SK-N-MC (cell line): Measurements from ENCODE around the gene PGLYRP1.

Experiments
- DNase-seq: peaks from one replicate; pipeline ENCODE4 v3.0.0-alpha.2; 2011; ENCODE audit warnings: low read depth, low spot score
- H3K27ac ChIP-seq: fragments of 200-600 bp; sonication (generic); 2 replicates; pipeline ENCODE4 v1.5.1; 2016; ENCODE audit warnings: mixed run types
- H3K36me3 ChIP-seq: fragments of 200-600 bp; sonication (generic); 2 replicates; pipeline ENCODE4 v1.6.1; 2017; ENCODE audit warnings: antibody characterized with exemption, low read length, mixed read lengths; ENCODE audit not compliant: insufficient read depth
- H3K4me3 ChIP-seq: fragments of 200-600 bp; sonication (generic); 2 replicates; pipeline ENCODE4 v1.5.1; 2016
- H3K9ac ChIP-seq: fragments of 200-600 bp; sonication (generic); 2 replicates; pipeline ENCODE4 v1.8.0; 2017; ENCODE audit warnings: mixed run types, mixed read lengths; ENCODE audit not compliant: insufficient read length
- H3K9me3 ChIP-seq: fragments of 200-600 bp; sonication (generic); 2 replicates; pipeline ENCODE4 v1.6.1; 2017; ENCODE audit warnings: low read depth, mild to moderate bottlenecking, antibody characterized with exemption, low read length, moderate library complexity, mixed read lengths
- EZH2 ChIP-seq: fragments of 200-600 bp; sonication (generic); IDR thresholded peaks from one replicate; pipeline ENCODE4 v1.6.1; 2017; ENCODE audit warnings: antibody characterized with exemption
- FOXP2 ChIP-seq: optimal IDR thresholded peaks from 2 replicates; pipeline ENCODE3; 2011; ENCODE audit warnings: mild to moderate bottlenecking, moderate library complexity; ENCODE audit not compliant: insufficient read depth; ENCODE audit errors: extremely low read length, control extremely low read depth
- POLR2AphosphoS5 ChIP-seq: IDR thresholded peaks from 2 replicates; pipeline ENCODE4 v1.6.1; 2012; ENCODE audit warnings: mild to moderate bottlenecking, low read depth, low read length, borderline replicate concordance

Gene PGLYRP1

DNA sequence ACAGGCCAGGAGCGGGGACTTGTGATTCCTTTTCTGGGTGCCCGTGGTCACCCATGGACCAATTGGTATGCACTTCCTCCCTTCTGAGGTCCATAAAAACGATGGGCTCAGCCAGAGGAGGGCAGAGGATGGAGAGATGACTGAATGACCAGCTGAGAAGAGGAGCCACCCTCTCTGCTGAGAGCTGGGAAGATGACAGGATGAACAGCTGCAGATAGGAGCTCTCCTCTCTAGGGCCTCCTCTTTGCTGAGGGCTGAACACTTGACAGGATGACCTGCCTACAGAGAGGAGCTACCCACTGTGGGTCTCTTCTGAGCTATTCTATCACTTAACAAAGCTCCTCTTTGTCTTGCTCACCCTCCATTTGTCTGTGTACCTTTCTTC is 13.9 kb upstream of the PGLYRP1 start:
- H3K9ac ChIP-seq: no peak overlapping the region
- TF ChIP-seq FOXP2 (no peak), POLR2AphosphoS5 (no peak), EZH2 (no peak)
- no peaks in the 10 kb centered on the region for H3K36me3 ChIP-seq
- H3K4me3 ChIP-seq: no peak overlapping the region
- no peak for DNase-seq
- no peaks in the 10 kb centered on the region for H3K9me3 ChIP-seq
- H3K27ac ChIP-seq: no peak overlapping the region

DNA sequence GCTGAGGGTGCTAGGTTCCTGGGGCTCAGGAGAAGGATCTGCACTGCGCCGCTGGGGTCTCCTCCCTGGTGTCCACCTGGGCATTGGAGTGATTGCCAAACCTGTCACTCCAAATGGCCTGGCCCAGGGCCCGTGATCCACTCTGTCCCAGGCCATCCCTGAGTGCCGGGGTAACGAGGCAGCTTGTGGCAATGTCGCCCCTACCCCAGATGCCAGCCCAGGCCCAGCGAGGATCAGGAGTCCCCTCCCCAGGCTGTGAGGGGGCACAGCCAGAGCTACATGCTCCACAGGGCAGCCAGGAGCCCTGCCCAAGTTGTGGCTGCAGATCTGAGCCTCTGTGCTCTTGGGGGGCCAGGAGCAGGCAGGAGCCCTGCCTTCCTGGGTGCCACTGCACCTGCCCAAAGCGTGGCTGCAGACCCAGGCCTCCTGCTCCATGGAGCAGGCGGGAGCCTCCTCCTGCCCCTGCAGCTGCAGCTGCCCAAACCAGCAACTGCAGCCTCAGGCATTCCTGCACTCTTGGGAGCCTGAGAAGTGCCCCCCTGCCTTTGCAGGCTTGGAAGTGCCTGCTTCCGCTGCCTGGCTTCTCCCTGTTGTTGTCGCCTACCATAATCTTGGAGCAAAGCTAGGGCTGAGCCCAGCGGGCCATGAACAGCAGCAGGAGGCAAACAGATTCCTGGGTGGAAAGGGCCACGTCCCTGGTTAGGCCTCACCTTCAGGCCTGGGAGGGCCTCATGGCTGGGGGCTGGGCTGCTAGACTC is 13.3 kb upstream of the PGLYRP1 start:
- H3K4me3 ChIP-seq: no peak overlapping the region
- no peak for DNase-seq

GRCh38 chr19:46035546-46035945 is 12.7 kb upstream of the PGLYRP1 start:
- Histone ChIP-seq H3K27ac (no peak overlapping the region), H3K36me3 (no peaks in the 10 kb centered on the region), H3K4me3 (no peak overlapping the region), H3K9me3 (no peaks in the 10 kb centered on the region), H3K9ac (no peak overlapping the region)
- no peak for TF ChIP-seq POLR2AphosphoS5
- TF ChIP-seq FOXP2: no peak
- TF ChIP-seq EZH2: no peak
- no peak for DNase-seq

More for the DNA sequence above, 13.3 kb upstream of the PGLYRP1 start:
- no peak overlapping the region for H3K9ac ChIP-seq
- no peaks in the 10 kb centered on the region for H3K9me3 ChIP-seq
- H3K27ac ChIP-seq: no peak overlapping the region
- no peaks in the 10 kb centered on the region for H3K36me3 ChIP-seq
- TF ChIP-seq EZH2 (no peak), FOXP2 (no peak), POLR2AphosphoS5 (no peak)

DNA sequence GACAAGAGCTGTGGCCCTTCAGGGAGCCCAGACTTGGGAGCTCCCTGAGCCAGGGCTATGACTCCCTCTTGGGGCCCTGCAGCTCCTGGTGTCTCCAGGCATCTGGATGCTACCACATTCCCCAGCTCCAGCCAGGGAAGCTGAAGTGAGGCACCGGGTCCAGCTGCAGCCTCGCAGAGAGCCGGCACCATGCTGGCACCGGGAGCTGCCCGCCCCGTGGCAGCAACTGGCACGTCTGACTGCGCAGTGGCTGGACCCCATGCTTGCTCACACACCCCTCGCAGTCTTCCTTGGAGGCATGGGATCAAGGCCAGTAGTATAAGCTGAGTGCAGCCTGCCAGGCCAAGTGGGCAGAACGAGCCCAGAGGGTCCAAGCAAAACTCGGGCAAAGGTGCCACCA is 10.5 kb upstream of the PGLYRP1 start:
- TF ChIP-seq EZH2 (no peak), FOXP2 (no peak), POLR2AphosphoS5 (no peak)

GRCh38 chr19:46032597-46033025 is 9.8 kb upstream of the PGLYRP1 start:
- H3K4me3 ChIP-seq: no peak overlapping the region
- no peaks in the 10 kb centered on the region for H3K9me3 ChIP-seq
- H3K9ac ChIP-seq: no peak overlapping the region
- no peak for DNase-seq
- H3K27ac ChIP-seq: no peak overlapping the region
- TF ChIP-seq FOXP2 (no peak), POLR2AphosphoS5 (no peak), EZH2 (no peak)
- H3K36me3 ChIP-seq: no peaks in the 10 kb centered on the region

More for the DNA sequence above, 10.5 kb upstream of the PGLYRP1 start:
- no peak for DNase-seq
- H3K36me3 ChIP-seq: no peaks in the 10 kb centered on the region
- no peak overlapping the region for H3K9ac ChIP-seq
- H3K9me3 ChIP-seq: no peaks in the 10 kb centered on the region
- no peak overlapping the region for H3K27ac ChIP-seq
- H3K4me3 ChIP-seq: no peak overlapping the region

GRCh38 chr19:46031781-46032596 is 9.1 kb upstream of the PGLYRP1 start:
- Histone ChIP-seq H3K27ac (no peak overlapping the region), H3K4me3 (no peak overlapping the region), H3K9ac (no peak overlapping the region), H3K36me3 (no peaks in the 10 kb centered on the region), H3K9me3 (no peaks in the 10 kb centered on the region)
- DNase-seq: no peak
- TF ChIP-seq POLR2AphosphoS5: no peak

DNA sequence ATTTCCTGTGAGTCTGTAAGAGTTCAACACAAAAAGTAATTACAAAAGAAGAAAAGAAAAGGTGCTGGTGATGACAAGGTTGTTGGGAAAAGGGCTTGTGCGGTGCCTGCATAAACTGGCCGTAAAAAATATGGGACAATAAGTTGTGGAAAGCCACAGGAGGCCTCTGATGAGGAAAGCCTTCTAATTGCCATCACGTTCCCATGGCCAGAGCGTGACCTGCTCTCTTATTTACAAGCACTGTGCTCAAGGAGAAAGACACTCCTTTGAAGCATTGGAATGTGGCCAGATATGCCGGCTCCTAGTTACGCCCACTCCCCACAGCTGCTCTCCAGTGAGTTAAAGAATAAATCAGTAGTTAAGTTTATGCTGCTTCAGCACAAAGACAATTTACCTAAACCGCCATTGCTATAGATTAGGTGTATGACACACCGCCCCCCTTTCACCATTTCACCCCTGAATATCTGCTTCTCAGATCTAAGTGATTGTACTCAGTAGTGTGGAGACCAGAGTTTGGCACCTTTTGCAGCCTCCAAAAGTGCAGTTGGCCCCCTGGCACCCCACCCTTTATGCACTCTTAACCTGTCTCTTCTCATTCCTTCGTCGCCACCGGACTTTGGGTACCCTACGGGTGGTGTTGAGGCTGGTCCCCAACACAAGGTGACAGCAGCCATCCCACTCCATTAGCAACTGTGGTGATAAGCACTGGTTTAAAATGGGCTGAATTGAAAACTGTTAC is 8.1 kb upstream of the PGLYRP1 start:
- no peak for TF ChIP-seq FOXP2
- no peak for TF ChIP-seq EZH2
- no peak for TF ChIP-seq POLR2AphosphoS5
- no peak overlapping the region for H3K27ac ChIP-seq

DNA sequence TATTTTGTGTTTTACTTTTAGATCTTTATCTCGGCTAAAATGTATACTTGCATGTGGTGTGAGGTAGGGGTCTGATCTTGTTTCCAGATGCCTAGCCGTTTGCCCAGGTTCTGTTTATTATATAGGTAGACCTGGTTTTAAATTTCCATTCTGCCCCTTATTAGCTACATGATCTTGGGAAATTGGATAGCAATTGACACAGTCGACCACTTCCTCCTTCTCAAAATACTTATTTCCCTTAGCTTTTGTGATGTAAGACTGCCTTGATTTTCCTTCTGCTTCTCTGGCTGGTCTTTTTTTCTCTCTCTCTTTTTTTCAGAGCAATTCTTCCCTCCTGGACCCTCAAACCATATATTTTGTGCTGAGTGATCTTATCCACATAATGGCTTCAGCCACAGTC is 3.0 kb upstream of the PGLYRP1 start:
- no peak overlapping the region for H3K9ac ChIP-seq
- H3K36me3 ChIP-seq: no peaks in the 10 kb centered on the region
- no peak for DNase-seq
- no peaks in the 10 kb centered on the region for H3K9me3 ChIP-seq
- H3K27ac ChIP-seq: no peak overlapping the region
- TF ChIP-seq FOXP2: no peak
- TF ChIP-seq POLR2AphosphoS5: no peak
- TF ChIP-seq EZH2: no peak
- no peak overlapping the region for H3K4me3 ChIP-seq

More for the DNA sequence above, 8.1 kb upstream of the PGLYRP1 start:
- H3K9me3 ChIP-seq: no peaks in the 10 kb centered on the region
- no peak overlapping the region for H3K9ac ChIP-seq
- DNase-seq: no peak
- H3K36me3 ChIP-seq: no peaks in the 10 kb centered on the region
- no peak overlapping the region for H3K4me3 ChIP-seq
